Stimulated activated naive CD8-positive, alpha-beta T cell treated with anti-CD3 and anti-CD28 coated beads, Interleukin-15, amount 100 ng/mL, for 72 hours (primary cell): Measurements from ENCODE around the gene SLC29A3.
"Not testable (repeated sequence)": the region's sequence is repeated elsewhere in the genome, so short reads cannot be mapped to it uniquely, and the experiment has no call there.

Experiments
- ATAC-seq: fragments of 150-1000 bp; cut with Tn5 transposase; 2 replicates; pipeline ENCODE4 v1.10.0; 2021; ENCODE audit warnings: mild to moderate bottlenecking, moderate library complexity
- DNase-seq, 2 donors: peaks; one replicate each; pipeline ENCODE4 v3.0.0; 2021 to 2022
- H3K27ac Mint-ChIP-seq, 2 donors: one replicate each; pipeline ENCODE4 v1.8.0; 2022; ENCODE audit warnings: mild to moderate bottlenecking in 2 of 2, mixed read lengths in 2 of 2, moderate library complexity in 2 of 2
- H3K27me3 Mint-ChIP-seq: one replicate; pipeline ENCODE4 v1.8.0; 2022; ENCODE audit warnings: mixed read lengths
- H3K4me1 Mint-ChIP-seq: one replicate; pipeline ENCODE4 v1.8.0; 2022; ENCODE audit warnings: mild to moderate bottlenecking, mixed read lengths
- H3K4me3 Mint-ChIP-seq, 2 donors: one replicate each; pipeline ENCODE4 v1.8.0; 2022; ENCODE audit warnings: mild to moderate bottlenecking in 2 of 2, mixed read lengths in 2 of 2, moderate library complexity in 1 of 2
- H3K9me3 Mint-ChIP-seq, 2 donors: one replicate each; pipeline ENCODE4 v1.8.0; 2022; ENCODE audit warnings: mixed read lengths in 2 of 2

SLC29A3 gene

DNA sequence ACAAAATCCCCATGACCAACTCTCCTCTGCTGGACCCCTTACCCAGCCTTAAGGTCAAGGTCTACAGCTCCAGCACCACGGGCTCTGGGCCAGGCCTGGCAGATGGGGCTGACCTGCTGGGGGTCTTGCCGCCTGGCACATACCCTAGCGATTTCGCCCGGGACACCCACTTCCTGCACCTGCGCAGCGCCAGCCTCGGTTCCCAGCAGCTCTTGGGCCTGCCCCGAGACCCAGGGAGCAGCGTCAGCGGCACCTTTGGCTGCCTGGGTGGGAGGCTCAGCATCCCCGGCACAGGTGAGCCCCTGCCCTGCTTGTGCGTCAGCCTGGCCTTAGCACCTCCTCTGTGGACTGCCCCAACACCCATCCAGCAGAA is 27.5 kb upstream of the SLC29A3 start:
- H3K4me1 Mint-ChIP-seq = no peaks in the 10 kb centered on the region
- no peak overlapping the region for H3K4me3 Mint-ChIP-seq
- no peaks in the 10 kb centered on the region for H3K9me3 Mint-ChIP-seq
- ATAC-seq (no peak), DNase-seq (no peak)
- H3K27me3 Mint-ChIP-seq = no peaks in the 10 kb centered on the region
- H3K27ac Mint-ChIP-seq = no peak overlapping the region

DNA sequence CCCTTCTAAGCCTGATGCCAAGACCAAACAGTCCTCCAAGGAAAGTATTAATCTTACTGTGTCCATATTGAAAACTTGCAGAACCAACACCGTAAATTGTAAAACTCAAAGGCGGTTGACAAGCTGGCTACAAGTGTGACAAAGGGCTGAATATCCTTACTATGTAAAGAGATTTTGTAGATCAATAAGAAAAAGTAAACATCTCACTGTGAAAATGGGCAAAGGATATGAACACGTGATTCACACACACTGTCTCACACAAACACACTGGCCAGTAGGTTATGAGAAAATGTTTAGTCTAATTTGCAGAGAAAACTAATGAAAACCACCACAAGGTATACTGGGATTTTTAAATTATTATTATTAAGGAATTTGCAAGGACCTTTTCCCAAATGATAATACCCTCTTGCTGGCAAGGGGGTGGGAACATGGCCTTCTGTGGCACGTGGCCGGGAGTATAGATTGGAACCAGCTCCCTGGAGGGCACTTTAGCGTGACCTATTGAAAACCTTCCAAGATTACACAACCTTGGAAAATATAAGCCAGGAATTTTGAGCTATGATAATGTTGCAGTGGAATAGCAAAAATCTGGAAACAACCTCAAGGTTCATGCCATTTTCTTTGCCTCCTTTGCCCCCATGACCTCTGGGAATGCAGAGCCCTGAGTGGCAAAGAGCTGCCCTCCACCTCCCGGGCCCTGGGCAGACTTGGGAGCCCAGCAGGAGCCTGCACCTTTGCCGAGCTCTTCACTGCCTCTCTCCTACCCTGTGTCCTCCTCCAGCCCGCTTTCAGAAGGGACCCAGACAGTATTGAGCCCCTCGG is 26.2 kb upstream of the SLC29A3 start:
- H3K27ac Mint-ChIP-seq = no peak overlapping the region
- no peaks in the 10 kb centered on the region for H3K9me3 Mint-ChIP-seq
- no peak for ATAC-seq
- no peaks in the 10 kb centered on the region for H3K4me1 Mint-ChIP-seq
- no peaks in the 10 kb centered on the region for H3K27me3 Mint-ChIP-seq
- H3K4me3 Mint-ChIP-seq = no peak overlapping the region
- DNase-seq = no peak

DNA sequence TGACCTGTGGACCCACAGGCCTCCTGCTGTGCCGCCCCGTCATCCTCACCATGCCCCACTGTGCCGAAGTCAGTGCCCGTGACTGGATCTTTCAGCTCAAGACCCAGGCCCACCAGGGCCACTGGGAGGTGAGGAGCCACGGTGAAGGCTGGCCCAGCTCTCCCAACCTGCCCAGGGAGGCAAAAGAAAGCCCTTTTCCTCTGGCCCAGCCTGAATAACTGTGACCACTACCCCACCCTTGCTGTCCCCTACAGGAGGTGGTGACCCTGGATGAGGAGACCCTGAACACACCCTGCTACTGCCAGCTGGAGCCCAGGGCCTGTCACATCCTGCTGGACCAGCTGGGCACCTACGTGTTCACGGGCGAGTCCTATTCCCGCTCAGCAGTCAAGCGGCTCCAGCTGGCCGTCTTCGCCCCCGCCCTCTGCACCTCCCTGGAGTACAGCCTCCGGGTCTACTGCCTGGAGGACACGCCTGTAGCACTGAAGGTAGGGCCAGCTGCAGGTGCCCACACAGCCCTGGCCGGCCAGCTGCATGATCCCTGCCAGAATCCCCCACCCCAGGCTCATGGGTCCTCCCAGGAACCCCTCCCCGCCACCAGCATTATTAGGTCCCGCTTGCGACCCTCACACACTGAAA is 25.5 kb upstream of the SLC29A3 start:
- H3K27ac Mint-ChIP-seq = no peak overlapping the region
- no peaks in the 10 kb centered on the region for H3K4me1 Mint-ChIP-seq
- DNase-seq (no peak), ATAC-seq (no peak)
- no peaks in the 10 kb centered on the region for H3K27me3 Mint-ChIP-seq
- no peaks in the 10 kb centered on the region for H3K9me3 Mint-ChIP-seq
- H3K4me3 Mint-ChIP-seq = no peak overlapping the region

DNA sequence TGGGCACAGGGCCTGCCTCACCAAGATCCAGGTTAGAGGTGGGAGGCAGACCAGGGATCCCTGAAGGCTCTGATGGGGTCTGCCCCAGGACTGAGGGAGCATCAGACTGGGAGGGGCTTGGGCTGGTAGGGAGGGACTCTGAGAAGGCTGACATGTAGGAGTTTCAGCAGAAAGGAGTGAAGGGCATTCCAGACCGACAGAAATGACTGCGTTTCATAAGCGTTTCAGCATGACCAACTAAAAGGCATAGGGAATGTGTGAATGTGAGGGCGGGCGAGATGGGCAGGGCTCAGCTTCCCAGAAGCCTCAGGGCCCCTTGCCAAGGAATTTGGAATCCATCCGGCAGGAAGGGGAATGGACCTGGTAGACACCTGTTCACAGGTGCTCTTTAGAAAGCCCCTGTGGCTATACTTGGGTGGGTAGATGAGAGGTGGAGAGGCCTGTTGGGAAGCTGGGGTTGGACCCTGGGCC is 24.9 kb upstream of the SLC29A3 start:
- Mint-ChIP-seq H3K27ac (no peak overlapping the region), H3K4me1 (no peaks in the 10 kb centered on the region), H3K9me3 (no peaks in the 10 kb centered on the region), H3K27me3 (peaks cover under 1% of the 10 kb centered on the region), H3K4me3 (no peak overlapping the region)
- no peak for ATAC-seq
- DNase-seq = no peak

DNA sequence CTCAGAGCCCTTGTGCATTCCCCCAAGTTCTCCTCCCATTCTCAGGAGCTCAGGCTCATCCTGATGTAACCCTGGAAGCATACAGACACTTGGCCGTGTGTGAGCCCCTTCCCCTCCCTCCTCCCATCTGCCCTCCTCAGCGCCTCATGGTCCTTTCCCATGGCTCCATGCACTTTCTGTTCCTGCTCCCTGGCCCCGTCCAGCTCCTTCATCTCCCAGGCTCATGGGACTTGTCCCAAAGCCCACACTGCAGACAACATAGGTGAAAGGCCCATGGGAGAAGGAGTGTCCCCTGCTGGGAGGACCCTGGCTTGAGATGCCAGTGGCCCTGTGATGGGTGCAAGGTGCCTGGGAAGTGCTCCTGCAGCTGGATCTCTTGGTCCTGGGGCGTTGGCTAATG is 24.2 kb upstream of the SLC29A3 start:
- DNase-seq (no peak), ATAC-seq (no peak)
- Mint-ChIP-seq H3K27me3 (peaks cover 8% of the 10 kb centered on the region), H3K4me3 (no peak overlapping the region), H3K4me1 (no peaks in the 10 kb centered on the region), H3K9me3 (no peaks in the 10 kb centered on the region), H3K27ac (no peak overlapping the region)

DNA sequence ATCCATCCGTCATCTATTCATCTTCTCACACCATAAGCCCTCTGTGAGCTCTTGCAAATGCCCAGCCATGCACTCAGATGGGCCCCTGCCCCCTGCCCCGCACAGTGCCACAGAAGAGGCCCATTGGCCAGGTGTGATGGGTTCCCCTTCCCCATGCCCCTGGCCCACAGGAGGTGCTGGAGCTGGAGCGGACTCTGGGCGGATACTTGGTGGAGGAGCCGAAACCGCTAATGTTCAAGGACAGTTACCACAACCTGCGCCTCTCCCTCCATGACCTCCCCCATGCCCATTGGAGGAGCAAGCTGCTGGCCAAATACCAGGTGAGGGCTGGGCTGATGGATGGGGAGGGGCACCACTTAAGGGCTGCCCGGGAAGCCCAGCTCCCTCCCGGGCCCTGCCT is 23.4 kb upstream of the SLC29A3 start:
- no peak for DNase-seq
- Mint-ChIP-seq H3K4me1 (no peaks in the 10 kb centered on the region), H3K9me3 (no peaks in the 10 kb centered on the region), H3K27ac (no peak overlapping the region), H3K4me3 (no peak overlapping the region), H3K27me3 (peaks cover 8% of the 10 kb centered on the region)
- ATAC-seq = no peak

DNA sequence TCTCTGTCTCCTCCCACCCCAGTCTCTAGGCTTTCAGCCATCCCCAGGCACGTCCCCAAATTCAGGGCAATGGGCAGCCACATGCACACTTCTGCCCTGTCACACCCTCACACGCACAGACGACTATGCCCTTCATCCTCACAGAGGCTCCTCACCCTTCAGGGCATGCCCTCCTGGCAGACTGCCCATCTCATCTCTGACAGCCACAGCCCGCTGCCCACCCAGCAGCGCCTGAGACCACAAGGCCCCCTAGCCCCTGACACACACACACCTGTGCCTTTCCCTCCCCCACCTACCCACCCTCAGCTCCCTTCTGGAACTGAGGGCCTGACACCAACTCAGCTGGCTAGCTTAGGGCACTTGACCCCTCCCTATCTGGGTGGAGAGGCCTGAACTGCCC is 23.0 kb upstream of the SLC29A3 start:
- Mint-ChIP-seq H3K27ac (peak overlapping the region in 1 of 2 donors; percentile 86), H3K9me3 (no peaks in the 10 kb centered on the region), H3K4me3 (no peak overlapping the region), H3K27me3 (peaks cover 8% of the 10 kb centered on the region), H3K4me1 (no peaks in the 10 kb centered on the region)
- no peak for DNase-seq
- no peak for ATAC-seq

DNA sequence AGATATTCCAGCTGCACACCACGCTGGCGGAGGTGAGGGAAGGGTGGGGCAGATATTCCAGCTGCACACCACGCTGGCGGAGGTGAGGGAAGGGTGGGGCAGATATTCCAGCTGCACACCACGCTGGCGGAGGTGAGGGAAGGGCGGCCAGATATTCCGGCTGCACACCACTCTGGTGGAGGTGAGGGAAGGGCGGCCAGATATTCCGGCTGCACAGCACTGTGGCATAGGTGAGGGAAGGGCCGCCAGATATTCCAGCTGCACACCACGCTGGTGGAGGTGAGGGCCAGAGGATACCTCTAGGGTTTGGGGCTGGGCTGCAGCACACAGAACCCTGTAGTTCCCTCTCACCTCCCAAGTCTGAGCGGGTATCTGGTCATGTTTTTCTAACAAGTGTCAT is 22.2 kb upstream of the SLC29A3 start:
- not testable (repeated sequence) for DNase-seq, H3K4me1 Mint-ChIP-seq, H3K9me3 Mint-ChIP-seq, H3K27ac Mint-ChIP-seq, ATAC-seq, H3K27me3 Mint-ChIP-seq, H3K4me3 Mint-ChIP-seq

DNA sequence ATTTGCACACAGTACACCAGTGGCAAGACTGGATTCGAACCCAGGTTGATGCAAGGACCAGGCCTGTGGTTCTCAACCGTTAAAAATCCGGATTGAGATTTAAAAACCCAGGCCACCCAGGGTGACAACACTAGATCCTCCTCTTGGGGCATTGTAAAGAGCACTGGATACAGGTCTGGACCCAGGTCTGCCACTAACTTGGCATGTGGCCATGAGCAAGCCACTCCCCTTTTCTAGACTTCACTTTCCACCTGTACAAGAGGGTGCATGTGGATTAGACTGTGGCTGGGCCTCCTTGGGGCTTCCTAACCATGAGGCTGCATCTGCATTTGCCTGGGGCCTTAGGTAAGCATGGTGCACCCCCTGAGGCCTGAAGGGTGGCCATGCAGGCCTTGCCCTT is 21.7 kb upstream of the SLC29A3 start:
- Mint-ChIP-seq H3K27me3 (peaks cover 14% of the 10 kb centered on the region), H3K9me3 (no peaks in the 10 kb centered on the region), H3K27ac (no peak overlapping the region), H3K4me3 (no peak overlapping the region), H3K4me1 (no peaks in the 10 kb centered on the region)
- DNase-seq (no peak), ATAC-seq (no peak)

DNA sequence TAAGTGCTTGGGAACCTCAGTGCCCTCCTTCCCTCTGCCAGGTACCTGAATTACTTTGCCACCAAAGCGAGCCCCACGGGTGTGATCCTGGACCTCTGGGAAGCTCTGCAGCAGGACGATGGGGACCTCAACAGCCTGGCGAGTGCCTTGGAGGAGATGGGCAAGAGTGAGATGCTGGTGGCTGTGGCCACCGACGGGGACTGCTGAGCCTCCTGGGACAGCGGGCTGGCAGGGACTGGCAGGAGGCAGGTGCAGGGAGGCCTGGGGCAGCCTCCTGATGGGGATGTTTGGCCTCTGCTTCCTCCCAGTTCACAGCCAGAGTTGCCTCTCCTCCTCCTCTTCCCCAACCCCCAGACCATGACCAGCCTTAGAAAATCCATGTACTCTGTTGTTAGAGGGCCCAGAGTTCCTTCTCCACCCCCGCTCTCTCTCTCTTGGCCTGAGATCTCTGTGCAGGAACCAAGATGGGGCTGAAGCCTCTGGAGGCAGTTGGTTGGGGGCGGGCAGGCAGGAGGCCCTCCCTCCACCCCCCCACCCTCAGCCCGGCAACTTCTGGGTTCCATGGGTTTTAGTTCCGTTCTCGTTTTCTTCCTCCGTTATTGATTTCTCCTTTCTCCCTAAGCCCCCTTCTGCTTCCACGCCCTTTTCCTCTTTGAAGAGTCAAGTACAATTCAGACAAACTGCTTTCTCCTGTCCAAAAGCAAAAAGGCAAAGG is 19.8 kb upstream of the SLC29A3 start:
- Mint-ChIP-seq H3K27me3 (peaks cover 16% of the 10 kb centered on the region), H3K27ac (no peak overlapping the region), H3K4me3 (no peak overlapping the region), H3K9me3 (no peaks in the 10 kb centered on the region), H3K4me1 (no peaks in the 10 kb centered on the region)
- ATAC-seq = no peak
- no peak for DNase-seq

DNA sequence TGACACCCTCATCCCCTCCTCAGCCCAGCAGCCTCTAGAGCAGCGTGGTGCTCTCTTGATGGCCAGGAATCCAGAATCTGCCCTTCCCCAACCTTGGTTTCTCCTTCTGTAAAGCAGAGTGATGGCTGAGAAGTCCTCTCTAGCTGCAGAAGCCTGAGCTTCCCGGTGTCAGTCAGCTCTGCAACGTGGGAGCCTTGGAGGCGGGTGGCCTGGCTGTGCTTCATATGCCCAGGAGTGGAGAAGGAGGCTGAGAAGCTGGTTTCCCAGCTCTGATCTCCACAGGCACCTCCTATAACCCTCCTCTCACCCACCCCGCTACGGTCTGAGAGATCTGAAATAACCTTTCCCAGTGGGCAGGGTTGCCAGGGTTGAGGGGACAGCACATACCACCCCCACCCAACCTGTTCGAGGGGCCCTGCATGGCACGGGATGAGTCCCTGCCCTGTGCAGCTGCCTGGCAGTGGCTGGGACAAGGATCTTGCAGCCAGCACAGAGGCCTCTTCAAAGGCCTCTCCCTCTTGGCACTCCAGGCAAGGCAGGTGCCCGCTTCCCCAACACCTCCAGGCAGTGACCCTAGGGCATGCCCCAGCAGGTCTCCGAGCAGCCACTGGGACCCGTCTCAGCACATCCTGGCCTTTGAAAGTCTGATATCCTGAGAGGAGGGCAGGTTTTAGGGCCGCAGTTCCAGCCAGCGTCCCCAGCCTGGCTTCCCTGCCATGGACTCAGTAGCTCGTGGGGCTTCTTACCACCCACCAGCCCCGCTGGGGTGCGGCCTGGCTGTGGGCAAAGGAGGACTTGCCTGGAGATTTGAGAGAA is 18.3 kb upstream of the SLC29A3 start:
- peak; percentile 16 for ATAC-seq
- Mint-ChIP-seq H3K4me1 (no peaks in the 10 kb centered on the region), H3K9me3 (no peaks in the 10 kb centered on the region), H3K27me3 (peaks cover 16% of the 10 kb centered on the region), H3K4me3 (no peak overlapping the region), H3K27ac (no peak overlapping the region)
- no peak for DNase-seq

DNA sequence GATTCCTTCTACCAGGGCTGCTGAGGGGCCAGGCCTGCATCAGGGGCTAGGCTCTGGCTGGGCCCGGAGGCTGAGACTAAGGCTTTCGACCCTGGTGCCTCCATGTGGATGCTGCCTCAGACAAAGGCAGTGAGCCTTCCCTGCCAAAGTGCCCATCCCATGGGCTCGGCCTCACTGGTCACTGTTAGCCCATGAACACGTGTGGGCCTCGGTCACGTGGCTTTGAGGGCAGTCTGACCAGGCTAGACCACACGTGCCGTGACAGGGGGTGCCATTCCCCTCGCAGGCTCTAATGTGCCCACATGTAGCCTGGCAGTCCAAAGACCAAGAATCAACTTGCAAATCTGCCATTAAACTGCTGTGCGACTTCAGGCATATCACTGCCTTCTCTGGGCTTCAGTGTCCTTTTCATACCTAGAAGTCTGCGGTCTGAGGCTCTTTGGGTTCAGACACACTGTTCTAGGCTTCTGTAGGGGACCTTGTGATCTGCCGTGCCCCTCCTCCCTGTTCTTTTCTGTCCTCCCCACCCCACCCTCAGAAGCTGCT is 17.6 kb upstream of the SLC29A3 start:
- ATAC-seq (no peak), DNase-seq (no peak)
- Mint-ChIP-seq H3K9me3 (no peaks in the 10 kb centered on the region), H3K4me3 (no peak overlapping the region), H3K4me1 (no peaks in the 10 kb centered on the region), H3K27me3 (peaks cover 16% of the 10 kb centered on the region), H3K27ac (no peak overlapping the region)

DNA sequence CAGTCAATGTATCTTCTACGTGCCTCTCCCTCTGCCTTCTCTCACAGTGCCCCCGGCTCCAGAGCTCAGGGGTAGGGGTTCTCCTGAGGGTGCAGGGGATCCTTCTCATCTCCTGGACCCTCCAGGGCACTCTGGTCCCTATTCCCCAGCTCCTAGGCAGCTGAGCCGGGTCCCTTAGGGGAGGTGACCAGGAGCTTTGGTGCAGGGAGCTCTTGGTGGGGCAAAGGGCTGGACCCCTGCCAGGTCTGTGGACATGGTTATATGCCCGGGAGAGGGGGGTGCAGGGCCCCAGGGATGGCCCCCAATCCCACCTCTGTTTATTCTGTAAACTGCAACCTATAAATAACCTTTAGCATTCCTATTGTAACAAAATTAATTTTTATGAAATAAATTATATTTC is 16.6 kb upstream of the SLC29A3 start:
- H3K9me3 Mint-ChIP-seq = no peaks in the 10 kb centered on the region
- H3K27ac Mint-ChIP-seq = no peak overlapping the region
- DNase-seq (no peak), ATAC-seq (no peak)
- no peak overlapping the region for H3K4me3 Mint-ChIP-seq
- no peaks in the 10 kb centered on the region for H3K4me1 Mint-ChIP-seq
- peaks cover 16% of the 10 kb centered on the region for H3K27me3 Mint-ChIP-seq

DNA sequence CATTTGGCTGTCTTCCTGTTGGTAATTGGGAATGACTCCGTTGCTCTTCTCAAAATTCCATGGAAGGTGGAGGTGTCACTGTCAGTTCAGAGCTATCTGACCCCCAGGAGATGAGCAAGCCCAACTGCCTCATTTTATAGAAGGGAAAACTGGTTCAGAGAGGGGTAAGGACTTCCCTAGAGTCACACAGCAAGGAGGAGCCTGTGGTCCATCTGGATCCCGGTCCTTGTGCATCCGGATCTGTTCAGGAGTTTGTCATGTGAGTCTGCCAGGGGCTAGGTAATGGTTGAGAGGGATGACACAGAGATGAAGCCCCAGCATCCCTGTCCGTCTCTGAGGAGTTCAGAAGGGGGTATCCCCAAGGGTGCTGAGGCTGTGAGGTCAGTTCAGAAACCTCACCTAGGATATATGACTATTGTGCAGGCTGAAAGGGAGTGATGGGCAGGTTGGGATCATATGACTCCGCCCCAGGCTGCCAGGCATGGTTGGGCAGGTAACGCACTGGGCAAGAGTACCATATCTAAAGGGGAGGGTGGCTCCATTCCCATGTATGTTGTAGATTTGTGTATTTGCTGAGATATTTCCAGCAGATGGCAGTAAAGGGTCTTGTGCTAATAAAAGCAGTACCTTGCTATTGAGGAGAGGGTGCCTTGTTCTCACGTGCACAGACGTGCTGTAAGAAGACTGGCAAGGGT is 16.0 kb upstream of the SLC29A3 start:
- Mint-ChIP-seq H3K4me1 (no peaks in the 10 kb centered on the region), H3K4me3 (no peak overlapping the region), H3K27me3 (peaks cover 16% of the 10 kb centered on the region), H3K9me3 (no peaks in the 10 kb centered on the region), H3K27ac (no peak overlapping the region)
- DNase-seq = no peak
- peak; percentile 75 for ATAC-seq

DNA sequence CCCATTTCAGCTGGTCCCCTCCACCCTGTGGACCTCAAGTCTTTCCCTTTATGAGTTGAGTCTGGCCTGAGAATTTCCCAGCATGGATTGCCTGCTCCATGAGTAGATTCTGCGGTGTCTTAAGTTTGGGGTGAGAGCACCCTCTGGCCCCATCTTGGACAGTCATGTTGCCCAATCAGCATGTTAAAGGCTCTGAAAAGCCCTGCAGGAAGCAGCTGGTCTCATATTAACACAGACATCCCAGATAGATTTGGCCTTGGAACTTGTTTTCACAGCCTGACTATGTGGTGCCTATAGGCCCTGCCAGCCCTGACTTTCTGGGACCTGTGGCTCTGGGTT is 15.5 kb upstream of the SLC29A3 start:
- peaks cover 16% of the 10 kb centered on the region for H3K27me3 Mint-ChIP-seq
- no peaks in the 10 kb centered on the region for H3K9me3 Mint-ChIP-seq
- DNase-seq = no peak
- no peaks in the 10 kb centered on the region for H3K4me1 Mint-ChIP-seq
- H3K4me3 Mint-ChIP-seq = no peak overlapping the region
- H3K27ac Mint-ChIP-seq = peak overlapping the region in 1 of 2 donors; percentile 77
- no peak for ATAC-seq
